ENCODE data around the gene AKT3. TPM values are rescaled to one million over a fixed set of nuclear protein-coding genes. Genes with fewer than 3 reads are reported as not detected.

Gene AKT3
- polyA plus RNA-seq, 3 donors: 0.81 to 1.7 (median 1.4) TPM

DNA sequence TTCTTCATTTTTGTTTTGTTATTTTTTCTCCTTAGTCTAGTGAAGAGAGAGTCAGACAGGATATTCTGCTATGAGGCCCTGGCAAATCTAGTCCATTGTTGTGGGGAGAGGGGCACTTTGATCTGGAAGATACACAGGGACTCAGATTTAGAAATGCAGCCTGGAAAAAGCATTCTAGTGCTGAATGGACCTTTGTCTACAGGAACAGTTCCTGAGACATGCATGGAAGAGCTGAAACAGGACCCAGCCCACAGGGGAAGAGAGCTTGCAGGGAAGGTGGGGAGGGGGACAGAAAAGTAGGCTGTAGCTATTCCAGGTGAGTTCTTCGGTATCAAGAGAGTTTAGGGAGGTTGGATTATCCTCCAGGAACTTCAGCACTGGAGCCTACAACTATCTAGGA is 98.5 kb downstream of the AKT3 start:
- Mint-ChIP-seq H3K4me3 (no peak overlapping the region), H3K36me3 (no peaks in the 10 kb centered on the region), H3K27ac (no peak overlapping the region), H3K9me3 (no peaks in the 10 kb centered on the region), H3K27me3 (ENCODE audit: low read depth in 3 of 3) (no peaks in the 10 kb centered on the region), H3K4me1 (peaks cover 1% of the 10 kb centered on the region)
- Histone ChIP-seq H3K27ac (ENCODE audit: low read depth in 1 of 2, low read length in 2 of 2) (no peak overlapping the region), H3K4me1 (ENCODE audit: control insufficient read depth in 1 of 2, insufficient read depth in 2 of 2, low read length in 2 of 2) (no peaks in the 10 kb centered on the region), H3K79me2 (ENCODE audit: insufficient read depth, low read length) (no peaks in the 10 kb centered on the region), H3K9me3 (replicated peaks in 1 of 2; ENCODE audit: control insufficient read depth in 1 of 2, insufficient read depth in 1 of 2, low read length in 2 of 2) (no peaks in the 10 kb centered on the region), H3K4me3 (replicated peaks in 1 of 3; ENCODE audit: low read depth in 2 of 3, low read length in 3 of 3) (no peak overlapping the region), H4K20me1 (ENCODE audit: insufficient read depth, low read length) (no peaks in the 10 kb centered on the region), H3K27me3 (ENCODE audit: control insufficient read depth in 2 of 2, insufficient read depth in 2 of 2, low read length in 2 of 2) (no peaks in the 10 kb centered on the region), H3K4me2 (replicated peaks; ENCODE audit: extremely low read depth, low read length, poor library complexity, severe bottlenecking) (no peak overlapping the region), H3K9ac (ENCODE audit: insufficient read depth, low read length, poor library complexity, severe bottlenecking) (no peak overlapping the region), H2AFZ (ENCODE audit: insufficient read depth, low read depth, low read length, poor library complexity, severe bottlenecking) (no peak overlapping the region), H3K36me3 (replicated peaks in 1 of 2; ENCODE audit: control insufficient read depth in 1 of 2, insufficient read depth in 2 of 2, low read length in 2 of 2) (no peaks in the 10 kb centered on the region)
- no CpG with 5 or more reads among the region's 1 CpG for WGBS (ENCODE audit: insufficient coverage)
- intact Hi-C loops (cut with micrococcal nuclease): no loop called here
- TF ChIP-seq, protein P1, sequence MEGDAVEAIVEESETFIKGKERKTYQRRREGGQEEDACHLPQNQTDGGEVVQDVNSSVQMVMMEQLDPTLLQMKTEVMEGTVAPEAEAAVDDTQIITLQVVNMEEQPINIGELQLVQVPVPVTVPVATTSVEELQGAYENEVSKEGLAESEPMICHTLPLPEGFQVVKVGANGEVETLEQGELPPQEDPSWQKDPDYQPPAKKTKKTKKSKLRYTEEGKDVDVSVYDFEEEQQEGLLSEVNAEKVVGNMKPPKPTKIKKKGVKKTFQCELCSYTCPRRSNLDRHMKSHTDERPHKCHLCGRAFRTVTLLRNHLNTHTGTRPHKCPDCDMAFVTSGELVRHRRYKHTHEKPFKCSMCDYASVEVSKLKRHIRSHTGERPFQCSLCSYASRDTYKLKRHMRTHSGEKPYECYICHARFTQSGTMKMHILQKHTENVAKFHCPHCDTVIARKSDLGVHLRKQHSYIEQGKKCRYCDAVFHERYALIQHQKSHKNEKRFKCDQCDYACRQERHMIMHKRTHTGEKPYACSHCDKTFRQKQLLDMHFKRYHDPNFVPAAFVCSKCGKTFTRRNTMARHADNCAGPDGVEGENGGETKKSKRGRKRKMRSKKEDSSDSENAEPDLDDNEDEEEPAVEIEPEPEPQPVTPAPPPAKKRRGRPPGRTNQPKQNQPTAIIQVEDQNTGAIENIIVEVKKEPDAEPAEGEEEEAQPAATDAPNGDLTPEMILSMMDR (IDR thresholded peaks at IDR 0.05): no peak
- DNase-seq: no peak

DNA sequence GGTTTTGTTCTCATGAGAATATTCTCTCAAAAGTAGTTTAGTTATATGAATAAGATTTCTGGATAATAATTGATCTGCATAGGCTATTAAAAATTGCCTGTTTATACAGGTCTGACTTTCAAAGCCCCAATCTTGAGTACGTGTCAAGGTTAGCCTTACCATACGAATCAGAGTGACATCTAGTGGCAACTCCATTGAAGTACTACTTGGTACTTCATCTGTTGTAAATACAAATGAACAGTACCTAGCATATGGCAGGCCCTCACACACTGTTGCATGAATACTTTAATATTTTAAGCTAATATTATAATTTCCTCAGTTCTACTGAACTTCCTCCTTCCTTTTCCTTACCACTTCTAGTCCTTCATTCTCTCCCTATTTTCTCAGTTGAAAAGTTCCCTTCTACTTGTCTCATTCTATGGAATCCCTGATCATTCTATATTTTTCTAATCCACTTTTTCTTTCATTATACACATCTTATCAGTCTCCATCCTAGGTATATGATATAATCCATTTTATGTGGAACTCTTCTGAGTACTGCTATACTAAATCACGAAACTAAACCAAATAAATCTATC is 101.2 kb downstream of the AKT3 start:
- H3K4me1 ChIP-seq (ENCODE audit: control insufficient read depth in 1 of 2, insufficient read depth in 2 of 2, low read length in 2 of 2): peaks cover 0 to 11% of the 10 kb centered on the region in 2 donors
- H3K4me3 ChIP-seq (replicated peaks in 1 of 3; ENCODE audit: low read depth in 2 of 3, low read length in 3 of 3): no peak overlapping the region
- no peaks in the 10 kb centered on the region for H3K27me3 ChIP-seq (ENCODE audit: control insufficient read depth in 2 of 2, insufficient read depth in 2 of 2, low read length in 2 of 2)
- no peaks in the 10 kb centered on the region for H3K9me3 ChIP-seq (replicated peaks in 1 of 2; ENCODE audit: control insufficient read depth in 1 of 2, insufficient read depth in 1 of 2, low read length in 2 of 2)
- intact Hi-C loops (cut with micrococcal nuclease): loop anchor here in 1 of 2 donors (5.0 to 10.0 kb wide), 4 partner anchors 36 to 546 kb away; no protein-coding TSS in a partner anchor
- Mint-ChIP-seq H3K4me1 (peaks cover 15% of the 10 kb centered on the region), H3K36me3 (peaks cover 2 to 3% of the 10 kb centered on the region in 2 donors), H3K27ac (no peak overlapping the region), H3K9me3 (peaks cover 0 to 5% (median 0%) of the 10 kb centered on the region in 7 donors), H3K27me3 (ENCODE audit: low read depth in 3 of 3) (no peaks in the 10 kb centered on the region), H3K4me3 (no peak overlapping the region)
- no CpG with 5 or more reads among the region's 3 CpGs for WGBS (ENCODE audit: insufficient coverage)
- TF ChIP-seq, protein P1 (IDR thresholded peaks at IDR 0.05): peak; percentile 81
- no peaks in the 10 kb centered on the region for H4K20me1 ChIP-seq (ENCODE audit: insufficient read depth, low read length)
- H3K79me2 ChIP-seq (ENCODE audit: insufficient read depth, low read length): no peaks in the 10 kb centered on the region
- H3K4me2 ChIP-seq (replicated peaks; ENCODE audit: extremely low read depth, low read length, poor library complexity, severe bottlenecking): no peak overlapping the region
- H3K36me3 ChIP-seq (replicated peaks in 1 of 2; ENCODE audit: control insufficient read depth in 1 of 2, insufficient read depth in 2 of 2, low read length in 2 of 2): no peaks in the 10 kb centered on the region
- no peak overlapping the region for H3K9ac ChIP-seq (ENCODE audit: insufficient read depth, low read length, poor library complexity, severe bottlenecking)
- peak; percentile 64 to 82 (median 72) for DNase-seq
- H2AFZ ChIP-seq (ENCODE audit: insufficient read depth, low read depth, low read length, poor library complexity, severe bottlenecking): no peak overlapping the region
- H3K27ac ChIP-seq (ENCODE audit: low read depth in 1 of 2, low read length in 2 of 2): no peak overlapping the region

Measured in CD14-positive monocyte (primary cell).